ENCODE data around the gene TACR1.
"Not testable (repeated sequence)": the region's sequence is repeated elsewhere in the genome, so short reads cannot be mapped to it uniquely, and the experiment has no call there.

TACR1 gene

GRCh38 chr2:75088791-75089190 lies 110.5 kb downstream of the TACR1 start:
- no peak for DNase-seq (ENCODE audit: low read depth in 2 of 2)

GRCh38 chr2:75087736-75088135 lies 111.6 kb downstream of the TACR1 start:
- DNase-seq (ENCODE audit: low read depth in 2 of 2) = no peak

- no peak for DNase-seq (ENCODE audit: low read depth in 2 of 2)
These were observed 119.7 kb downstream of the TACR1 start for GRCh38 chr2:75079575-75079974.

DNA sequence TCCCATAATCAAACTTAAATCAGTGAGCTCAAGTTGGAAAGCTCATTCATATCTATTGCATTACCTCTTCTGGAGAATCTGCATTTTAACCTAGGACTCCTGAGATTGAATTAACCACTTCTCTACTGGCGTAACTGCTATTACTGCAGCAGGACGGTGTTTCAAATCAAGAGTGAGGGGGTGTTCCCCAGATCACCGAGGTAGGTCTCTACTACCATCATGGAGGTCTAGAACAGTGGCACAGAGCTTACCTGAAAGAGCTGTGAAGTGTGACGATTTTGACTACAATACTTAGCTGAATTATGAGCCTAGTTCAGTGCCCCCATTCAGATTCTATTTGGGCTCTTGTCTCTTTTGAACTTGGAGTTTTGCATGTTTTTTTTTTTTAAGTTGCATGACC lies 121.4 kb downstream of the TACR1 start:
- no peak for DNase-seq (ENCODE audit: low read depth in 2 of 2)

DNA sequence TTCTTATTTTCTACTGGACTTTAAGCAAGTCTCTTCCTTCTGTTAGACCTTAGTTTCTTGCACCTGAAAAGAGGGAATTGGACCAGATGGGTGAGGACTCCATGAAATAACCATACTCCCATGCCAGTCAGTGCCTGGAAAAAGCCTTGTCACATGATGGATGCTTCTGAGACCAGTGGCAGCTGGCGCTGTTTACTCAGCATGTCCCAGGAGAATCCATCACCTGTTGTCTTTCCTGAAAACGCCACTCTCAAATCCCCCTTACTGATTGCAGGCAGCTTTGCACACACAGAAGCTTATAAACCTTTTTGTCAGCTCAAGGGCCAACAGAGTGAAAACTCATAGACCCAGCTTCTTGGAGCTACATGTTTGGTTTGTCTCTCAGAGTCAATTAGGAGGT lies 123.2 kb downstream of the TACR1 start:
- DNase-seq (ENCODE audit: low read depth in 2 of 2) = no peak

- DNase-seq (ENCODE audit: low read depth in 2 of 2) = no peak
These were observed 124.6 kb downstream of the TACR1 start for GRCh38 chr2:75074708-75075107.

DNA sequence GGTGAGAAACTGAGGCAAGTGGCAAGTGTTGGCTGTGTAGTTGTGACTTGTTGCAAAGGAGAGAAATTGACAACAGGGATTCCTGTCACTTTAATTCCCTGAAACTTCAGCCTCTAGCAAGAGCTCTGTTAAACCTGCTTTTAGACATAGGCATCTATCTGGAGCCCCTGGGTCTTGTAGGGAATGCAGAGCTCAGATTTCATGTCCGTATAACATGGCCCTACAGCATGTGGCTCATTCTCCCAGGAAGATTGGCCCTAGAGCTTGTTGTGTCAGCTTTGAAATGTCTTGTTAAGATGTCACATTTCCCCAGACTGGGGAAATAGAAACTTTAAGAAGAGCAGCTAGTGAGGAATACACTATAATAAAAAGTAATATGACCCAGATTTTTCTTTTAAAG lies 125.1 kb downstream of the TACR1 start:
- no peak for DNase-seq (ENCODE audit: low read depth in 2 of 2)

DNA sequence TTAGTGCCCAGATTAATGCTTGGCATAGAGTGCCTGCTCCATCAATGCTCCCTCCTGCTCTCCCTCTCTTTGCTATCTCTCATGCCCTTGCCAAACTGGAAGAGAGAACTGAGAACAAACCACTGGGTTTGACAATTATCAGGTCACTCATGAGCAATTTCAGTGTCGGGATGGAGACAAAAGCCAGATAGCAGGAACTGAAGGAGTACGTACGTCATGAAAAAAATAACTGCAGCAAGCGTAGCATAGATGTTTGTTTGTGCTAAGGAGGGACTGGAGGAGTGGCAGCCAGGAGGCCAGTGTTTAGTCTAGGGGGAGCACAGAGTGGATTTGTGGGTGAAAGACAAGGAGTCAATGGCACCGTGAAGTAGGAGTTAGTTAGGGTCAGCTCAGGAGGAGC lies 127.6 kb downstream of the TACR1 start:
- DNase-seq (ENCODE audit: low read depth in 2 of 2) = no peak

DNA sequence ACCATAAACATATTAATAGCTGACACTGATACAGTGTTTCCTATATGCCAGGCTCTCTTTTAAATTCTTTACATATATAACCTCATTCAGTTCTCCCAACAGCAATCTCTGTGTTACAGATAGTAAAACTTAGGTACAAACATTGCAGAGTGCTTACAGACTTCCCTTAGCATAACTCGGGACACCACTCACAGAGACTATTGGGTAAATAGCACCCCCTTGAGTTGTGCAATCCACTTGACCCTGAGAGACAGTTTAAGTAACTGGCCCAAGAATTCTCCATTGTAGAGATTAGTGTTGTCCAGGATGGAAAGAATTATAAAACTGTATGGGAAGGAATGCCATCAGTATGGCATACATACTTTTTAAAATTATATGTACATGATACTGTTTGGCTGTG lies 130.8 kb downstream of the TACR1 start:
- no peak for DNase-seq (ENCODE audit: low read depth in 2 of 2)

DNA sequence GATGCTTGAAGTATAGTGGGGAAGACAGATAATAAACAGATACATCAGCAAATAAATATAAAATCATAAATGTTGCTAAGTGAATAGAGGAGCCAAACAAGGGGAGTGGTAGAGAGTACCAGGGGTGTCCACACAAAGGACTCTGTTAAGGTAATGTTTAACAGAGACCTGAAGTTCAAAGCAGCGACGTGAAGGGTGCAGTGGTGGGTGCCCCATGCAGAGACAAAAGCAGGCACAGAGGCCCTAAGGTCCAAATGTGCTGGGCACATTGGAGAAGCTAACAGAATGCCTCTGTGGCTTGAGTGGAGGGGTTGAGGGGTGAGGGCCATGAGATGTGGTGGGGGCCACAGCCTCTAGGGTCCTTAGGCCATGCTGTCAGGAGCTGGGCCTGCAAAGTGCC lies 131.8 kb downstream of the TACR1 start:
- no peak for DNase-seq (ENCODE audit: low read depth in 2 of 2)

DNA sequence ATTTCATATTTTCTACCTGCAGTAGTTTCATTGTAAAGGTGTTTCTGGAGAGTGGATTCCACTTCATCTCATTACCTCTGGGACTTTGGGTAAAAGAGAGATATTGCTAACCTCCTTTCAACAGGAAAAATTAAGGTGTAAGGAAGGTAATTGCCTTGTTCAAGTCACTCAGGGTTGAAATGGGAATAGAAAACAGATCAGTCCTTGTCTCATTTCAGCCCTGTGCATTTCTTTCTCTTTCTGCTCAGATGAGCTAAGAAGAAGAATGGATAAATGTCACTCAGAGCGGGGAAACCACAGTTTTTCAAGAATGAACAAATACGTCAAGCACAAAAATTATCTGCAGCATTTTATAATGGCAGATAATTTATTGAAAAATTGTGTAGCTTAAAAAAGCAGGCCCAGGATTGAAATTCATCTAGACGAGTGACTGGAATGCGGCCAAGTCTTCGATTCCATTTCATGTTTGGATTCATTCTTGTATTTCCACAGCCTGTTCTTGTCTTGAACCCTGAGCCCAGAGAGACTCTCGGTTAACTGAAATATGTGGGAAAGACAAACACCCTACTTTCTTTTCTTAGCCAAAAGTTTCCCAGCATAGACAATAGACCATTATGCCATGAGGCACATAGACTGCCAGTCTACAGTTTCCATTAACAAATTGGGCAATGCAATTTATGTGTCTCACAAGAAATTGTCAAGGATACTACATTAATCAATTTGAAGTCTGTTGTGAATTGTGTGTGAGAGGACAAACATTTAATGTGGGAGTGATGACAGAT lies 133.0 kb downstream of the TACR1 start:
- no peak for DNase-seq (ENCODE audit: low read depth in 2 of 2)

DNA sequence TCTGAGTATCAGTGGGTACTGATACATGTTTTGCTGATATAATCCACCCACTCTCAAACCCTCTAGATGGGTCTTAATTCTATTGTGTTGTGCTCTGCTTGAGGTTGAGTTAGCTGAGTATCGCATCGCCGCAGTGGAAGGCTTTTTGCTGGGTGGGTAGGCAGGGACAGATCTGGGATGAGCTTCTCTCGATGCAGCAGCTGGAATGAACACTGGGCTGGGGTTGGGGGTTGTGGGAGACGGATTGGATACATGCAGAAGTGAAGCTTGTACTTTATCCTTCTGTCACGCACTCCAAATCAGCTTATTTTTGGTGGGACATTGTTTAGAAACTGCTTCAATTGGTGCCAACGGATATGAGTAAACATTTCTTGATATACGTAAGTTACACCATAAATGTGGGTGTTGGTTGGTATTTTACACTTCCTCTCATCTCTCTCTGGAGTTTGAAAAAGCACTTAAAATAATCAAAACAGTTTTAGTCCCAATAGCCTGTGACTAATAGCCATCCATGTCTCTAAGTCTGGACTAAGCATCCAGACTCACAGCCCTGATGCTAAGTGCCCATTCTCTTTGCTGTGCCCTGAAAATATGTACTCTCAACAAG lies 133.8 kb downstream of the TACR1 start:
- no peak for DNase-seq (ENCODE audit: low read depth in 2 of 2)

GRCh38 chr2:75064691-75065396 lies 134.5 kb downstream of the TACR1 start:
- peak; percentile 18 to 32 for DNase-seq (ENCODE audit: low read depth in 2 of 2)

- DNase-seq (ENCODE audit: low read depth in 2 of 2) = no peak
These were observed 135.4 kb downstream of the TACR1 start for GRCh38 chr2:75063906-75064305.

DNA sequence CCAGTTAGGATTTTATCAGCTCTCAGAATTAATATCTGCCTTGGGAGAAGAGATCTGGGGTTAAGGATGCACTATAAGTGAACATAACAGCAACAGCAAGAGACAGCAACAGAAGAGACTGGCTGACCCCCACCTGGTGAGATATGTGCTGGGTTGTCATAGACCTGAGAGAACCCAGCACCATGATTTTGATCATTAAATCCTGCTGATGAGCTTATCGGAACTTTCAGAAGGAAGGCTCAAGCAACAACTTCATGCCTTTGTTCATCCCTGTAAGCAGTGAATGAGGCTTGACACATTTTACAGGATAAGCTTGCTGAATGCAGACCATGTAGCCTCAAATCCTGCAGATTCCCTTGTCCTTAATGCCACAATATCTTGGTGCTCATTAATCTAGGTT lies 140.9 kb downstream of the TACR1 start:
- no peak for DNase-seq (ENCODE audit: low read depth in 2 of 2)

DNA sequence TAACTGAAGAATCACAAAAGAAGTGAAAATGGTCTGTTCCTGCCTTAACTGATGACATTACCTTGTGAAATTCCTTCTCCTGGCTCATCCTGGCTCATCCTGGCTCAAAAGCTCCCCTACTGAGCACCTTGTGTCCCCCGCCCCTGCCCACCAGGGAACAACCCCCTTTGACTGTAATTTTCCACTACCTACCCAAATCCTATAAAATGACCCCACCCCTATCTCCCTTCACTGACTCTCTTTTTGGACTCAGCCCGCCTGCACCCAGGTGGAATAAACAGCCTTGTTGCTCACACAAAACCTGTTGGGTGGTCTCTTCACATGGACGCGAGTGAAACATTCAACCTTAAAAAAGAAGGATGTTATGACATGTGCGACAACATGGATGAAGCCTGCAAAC lies 142.2 kb downstream of the TACR1 start:
- not testable (repeated sequence) for DNase-seq (ENCODE audit: low read depth in 2 of 2)

DNA sequence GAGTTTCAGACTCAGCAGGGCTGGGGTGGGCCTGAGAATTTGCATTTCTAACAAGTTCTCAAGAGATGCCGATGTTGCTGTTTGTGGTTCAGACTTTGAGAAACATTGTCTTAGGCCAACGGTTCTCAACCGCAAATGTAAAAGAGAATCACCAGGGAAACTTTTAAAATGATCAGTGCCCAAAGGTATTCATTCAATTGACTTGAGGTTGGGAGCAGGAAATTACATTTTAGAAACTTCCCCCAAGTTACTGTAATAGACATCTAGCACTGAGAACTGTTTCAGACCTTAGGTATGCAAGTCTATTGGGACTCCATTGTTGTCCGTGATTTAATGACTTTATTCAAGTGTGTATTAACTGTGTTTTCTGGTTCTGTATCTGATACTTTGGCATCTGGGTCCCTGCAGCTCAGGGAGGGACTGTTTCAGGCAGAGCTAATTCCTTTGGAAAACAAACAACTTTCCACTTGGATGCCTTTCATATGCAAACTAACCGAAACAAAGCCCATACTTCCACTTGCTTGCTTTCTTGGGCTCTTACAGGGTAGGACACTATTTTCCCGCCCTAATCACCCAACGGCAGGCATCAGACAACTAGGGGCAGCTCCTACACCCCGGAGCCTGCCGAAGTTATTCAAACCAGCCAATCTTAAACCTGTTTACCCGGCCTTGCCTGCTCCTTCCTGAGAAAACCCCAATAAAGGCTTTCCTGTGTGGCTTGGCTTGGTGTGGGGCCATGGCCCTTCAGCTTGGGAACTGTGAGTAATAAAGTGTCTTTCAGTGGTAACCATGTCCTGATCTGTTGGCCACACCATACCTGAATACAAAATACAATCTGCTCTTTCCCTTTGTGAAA lies 143.3 kb downstream of the TACR1 start:
- no peak for DNase-seq (ENCODE audit: low read depth in 2 of 2)

DNA sequence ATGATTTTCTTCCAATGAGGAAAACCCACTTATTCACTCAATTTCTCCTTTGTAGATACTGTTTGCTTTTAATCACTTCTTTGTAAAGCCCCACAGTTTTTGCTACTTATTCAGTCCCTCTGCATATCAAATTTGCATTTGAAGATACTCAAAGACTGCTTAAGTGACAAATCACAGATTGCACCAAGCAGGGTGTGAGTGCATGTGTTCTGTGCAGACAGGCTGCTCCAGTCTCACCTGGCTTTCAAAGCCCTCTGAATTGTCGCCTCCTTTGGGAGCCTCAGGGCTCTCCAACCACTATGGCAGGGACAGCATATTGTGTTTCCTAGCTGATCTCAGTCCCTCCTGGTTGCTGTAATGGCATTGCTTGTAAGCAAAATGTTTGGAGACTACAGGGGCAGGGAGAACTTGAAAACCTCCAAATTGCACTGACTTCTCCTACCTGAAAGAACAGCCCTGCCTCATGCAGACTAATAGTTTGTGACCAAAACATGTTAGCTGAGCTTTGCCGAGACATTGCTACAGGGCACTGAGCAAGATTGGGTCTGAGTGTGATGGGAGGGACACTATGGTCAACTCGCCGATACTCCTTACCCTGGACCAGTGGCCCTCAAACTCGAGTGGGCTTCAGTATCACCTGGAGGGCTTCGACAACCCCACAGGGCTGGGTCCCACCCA lies 144.0 kb downstream of the TACR1 start:
- no peak for DNase-seq (ENCODE audit: low read depth in 2 of 2)

GRCh38 chr2:75054296-75054695 lies 145.0 kb downstream of the TACR1 start:
- DNase-seq (ENCODE audit: low read depth in 2 of 2) = no peak

DNA sequence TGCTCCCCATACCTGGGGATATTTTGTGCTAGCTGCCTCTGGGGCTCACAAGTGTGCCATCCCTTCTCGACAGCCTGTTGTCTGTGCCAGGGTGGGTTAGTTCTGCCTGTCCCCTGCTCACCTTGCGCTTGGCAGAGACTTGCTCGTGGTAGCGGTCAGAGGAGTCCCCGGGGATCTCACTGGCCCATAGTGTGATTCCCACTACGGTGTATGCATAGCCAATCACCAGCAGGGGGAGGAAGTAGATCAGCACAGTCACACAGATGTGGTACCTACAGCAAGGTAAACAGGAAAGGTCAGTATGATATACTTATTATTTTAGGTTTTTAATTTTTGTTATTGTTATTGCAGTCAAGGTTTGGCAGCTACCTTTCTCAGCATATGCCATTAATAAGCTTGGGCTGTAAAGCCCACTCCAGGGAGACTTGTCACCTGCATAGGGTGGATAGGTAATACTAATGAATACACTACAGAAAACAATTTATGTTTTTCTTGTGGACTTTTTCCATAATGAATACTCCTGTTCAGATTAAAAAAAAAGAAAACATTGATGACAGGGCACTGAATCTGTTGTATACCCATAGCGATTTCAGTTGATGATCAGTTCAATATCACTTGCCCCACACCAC lies 145.7 kb downstream of the TACR1 start:
- no peak for DNase-seq (ENCODE audit: low read depth in 2 of 2)

- no peak for DNase-seq (ENCODE audit: low read depth in 2 of 2)
These were observed 151.2 kb downstream of the TACR1 start for GRCh38 chr2:75047992-75048625.

All from stimulated activated CD8-positive, alpha-beta memory T cell treated with anti-CD3 and anti-CD28 coated beads, Interleukin-2, amount 100 ng/mL, for 48 hours (primary cell).